Measurements from ENCODE around the gene RUNX3. TPM values are rescaled to one million over a fixed set of nuclear protein-coding genes. Genes with fewer than 3 reads are reported as not detected.

RUNX3 gene
- total RNA-seq, 1 experiment from 2014 or later, result 3.7 TPM

DNA sequence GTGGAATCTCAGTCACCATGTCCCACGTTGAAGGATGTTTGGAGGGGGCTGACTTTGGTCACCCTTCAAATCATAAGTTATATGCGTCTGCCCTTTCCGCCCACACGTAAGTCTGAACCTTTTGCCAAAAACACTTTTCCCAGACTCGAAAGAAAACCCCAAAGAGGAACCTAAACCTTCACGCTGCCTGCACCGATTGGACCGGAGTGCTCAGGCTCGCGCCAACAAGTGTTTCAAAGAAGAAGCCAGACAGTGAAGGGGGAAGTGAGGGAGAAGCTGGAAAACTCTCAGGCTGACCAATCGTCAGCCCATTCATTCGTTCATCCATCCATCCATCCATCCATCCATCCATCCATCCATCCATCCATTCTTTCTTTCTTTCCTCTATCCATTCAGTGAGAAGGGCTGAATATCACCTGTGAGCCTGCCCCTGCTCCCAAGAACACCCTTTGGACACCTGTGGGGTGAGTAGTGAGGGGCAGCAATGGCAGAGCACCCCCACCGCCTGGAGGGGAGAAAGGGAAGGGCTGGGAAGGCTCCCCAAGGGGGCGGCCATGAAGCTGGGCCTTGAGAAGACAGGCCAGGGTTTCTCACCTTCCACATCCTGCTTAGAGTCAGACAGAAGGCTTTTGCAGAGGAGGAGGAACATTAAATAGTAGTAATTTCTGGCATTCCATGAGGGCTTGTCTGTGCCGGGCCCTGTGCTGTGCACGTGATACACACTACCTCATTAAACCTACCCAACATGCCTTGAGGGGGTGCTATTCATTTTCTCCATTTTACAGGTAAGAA lies 27.1 kb upstream of the RUNX3 start:
- Histone ChIP-seq H3K9ac (ENCODE audit: low read length) (no peak overlapping the region), H3K9me2 (replicated peaks; ENCODE audit: low read length) (no peaks in the 10 kb centered on the region), H3K4me1 (ENCODE audit: insufficient read depth, low read length) (peaks cover 12% of the 10 kb centered on the region), H3K36me3 (ENCODE audit: low read depth, low read length) (no peaks in the 10 kb centered on the region), H3F3A (ENCODE audit: low read length, unreplicated experiment) (no peaks in the 10 kb centered on the region), H3K9me3 (ENCODE audit: low read length) (no peaks in the 10 kb centered on the region), H2AFZ (ENCODE audit: low read length) (no peak overlapping the region), H3K4me2 (ENCODE audit: low read length) (no peak overlapping the region), H3K4me3 (ENCODE audit: low read length) (no peak overlapping the region), H3K27ac (ENCODE audit: low read length) (no peak overlapping the region), H3K27me3 (ENCODE audit: low read length) (no peaks in the 10 kb centered on the region; the same call in 1 of the 2 replicates), H4K20me1 (ENCODE audit: low read length) (no peaks in the 10 kb centered on the region), H3K79me2 (ENCODE audit: low read length) (no peaks in the 10 kb centered on the region)
- no TSS peak for BruUV-seq (replicated peaks)
- intact Hi-C loops (cut with micrococcal nuclease), result no loop called here
- TF ChIP-seq EZH2phosphoT487 (IDR thresholded peaks at IDR 0.05; ENCODE audit: borderline replicate concordance, low read length) (no peak), EZH2 (IDR thresholded peaks at IDR 0.05; ENCODE audit: low read length, unreplicated experiment) (no peak)
- TF ChIP-seq, protein P1, sequence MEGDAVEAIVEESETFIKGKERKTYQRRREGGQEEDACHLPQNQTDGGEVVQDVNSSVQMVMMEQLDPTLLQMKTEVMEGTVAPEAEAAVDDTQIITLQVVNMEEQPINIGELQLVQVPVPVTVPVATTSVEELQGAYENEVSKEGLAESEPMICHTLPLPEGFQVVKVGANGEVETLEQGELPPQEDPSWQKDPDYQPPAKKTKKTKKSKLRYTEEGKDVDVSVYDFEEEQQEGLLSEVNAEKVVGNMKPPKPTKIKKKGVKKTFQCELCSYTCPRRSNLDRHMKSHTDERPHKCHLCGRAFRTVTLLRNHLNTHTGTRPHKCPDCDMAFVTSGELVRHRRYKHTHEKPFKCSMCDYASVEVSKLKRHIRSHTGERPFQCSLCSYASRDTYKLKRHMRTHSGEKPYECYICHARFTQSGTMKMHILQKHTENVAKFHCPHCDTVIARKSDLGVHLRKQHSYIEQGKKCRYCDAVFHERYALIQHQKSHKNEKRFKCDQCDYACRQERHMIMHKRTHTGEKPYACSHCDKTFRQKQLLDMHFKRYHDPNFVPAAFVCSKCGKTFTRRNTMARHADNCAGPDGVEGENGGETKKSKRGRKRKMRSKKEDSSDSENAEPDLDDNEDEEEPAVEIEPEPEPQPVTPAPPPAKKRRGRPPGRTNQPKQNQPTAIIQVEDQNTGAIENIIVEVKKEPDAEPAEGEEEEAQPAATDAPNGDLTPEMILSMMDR (conservative IDR thresholded peaks at IDR 0.05; ENCODE audit: low read depth, low read length), result no peak
- ATAC-seq (no peak), DNase-seq (no peak)
- ChIA-PET POLR2A (ENCODE audit: unreplicated experiment) (no interaction called here), CTCF (no interaction called here)

DNA sequence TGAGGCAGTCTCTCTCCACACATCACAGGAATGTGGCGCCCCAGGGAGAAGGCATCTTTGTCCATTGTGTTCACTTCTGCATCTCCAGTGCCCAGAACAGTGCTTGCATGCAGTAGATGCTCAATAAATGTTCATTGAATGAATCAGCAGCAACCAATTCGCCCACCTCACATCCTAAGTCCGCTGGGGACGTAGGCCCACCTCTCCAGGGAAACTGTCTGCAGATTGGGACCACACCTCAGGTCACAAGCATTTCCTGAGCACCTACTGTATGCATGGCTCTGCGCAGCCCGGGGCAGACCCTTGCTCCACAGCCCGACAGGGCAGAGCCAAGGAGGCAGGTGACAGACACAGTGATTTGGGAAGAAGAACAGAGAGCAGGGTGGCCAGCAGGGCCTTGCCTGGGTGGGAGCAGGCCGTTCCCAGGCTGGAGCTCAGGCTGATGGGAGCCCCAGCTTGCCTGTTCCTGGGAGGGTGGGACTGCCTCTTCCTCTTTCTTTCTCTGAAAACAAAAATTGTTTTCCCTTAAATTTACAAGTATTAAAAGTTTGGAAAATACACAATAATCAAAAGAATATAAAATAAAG lies 25.8 kb upstream of the RUNX3 start:
- H3K9me2 ChIP-seq (replicated peaks; ENCODE audit: low read length), result no peaks in the 10 kb centered on the region
- no peaks in the 10 kb centered on the region for H4K20me1 ChIP-seq (ENCODE audit: low read length)
- H3K4me3 ChIP-seq (ENCODE audit: low read length), result no peak overlapping the region
- H3K9me3 ChIP-seq (ENCODE audit: low read length), result no peaks in the 10 kb centered on the region
- intact Hi-C loops (cut with micrococcal nuclease), result no loop called here
- ChIA-PET POLR2A (ENCODE audit: unreplicated experiment) (no interaction called here), CTCF (no interaction called here)
- ATAC-seq (no peak), DNase-seq (no peak)
- H3F3A ChIP-seq (ENCODE audit: low read length, unreplicated experiment), result no peaks in the 10 kb centered on the region
- no peak overlapping the region for H2AFZ ChIP-seq (ENCODE audit: low read length)
- H3K36me3 ChIP-seq (ENCODE audit: low read depth, low read length), result no peaks in the 10 kb centered on the region
- no peaks in the 10 kb centered on the region for H3K79me2 ChIP-seq (ENCODE audit: low read length)
- TF ChIP-seq EZH2 (IDR thresholded peaks at IDR 0.05; ENCODE audit: low read length, unreplicated experiment) (no peak), EZH2phosphoT487 (IDR thresholded peaks at IDR 0.05; ENCODE audit: borderline replicate concordance, low read length) (no peak)
- TF ChIP-seq, protein P1 (conservative IDR thresholded peaks at IDR 0.05; ENCODE audit: low read depth, low read length), result no peak
- H3K27ac ChIP-seq (ENCODE audit: low read length), result no peak overlapping the region
- no peaks in the 10 kb centered on the region for H3K27me3 ChIP-seq (ENCODE audit: low read length)
- no TSS peak for BruUV-seq (replicated peaks)
- no peak overlapping the region for H3K9ac ChIP-seq (ENCODE audit: low read length)
- no peak overlapping the region for H3K4me2 ChIP-seq (ENCODE audit: low read length)
- H3K4me1 ChIP-seq (ENCODE audit: insufficient read depth, low read length), result peaks cover 19% of the 10 kb centered on the region

DNA sequence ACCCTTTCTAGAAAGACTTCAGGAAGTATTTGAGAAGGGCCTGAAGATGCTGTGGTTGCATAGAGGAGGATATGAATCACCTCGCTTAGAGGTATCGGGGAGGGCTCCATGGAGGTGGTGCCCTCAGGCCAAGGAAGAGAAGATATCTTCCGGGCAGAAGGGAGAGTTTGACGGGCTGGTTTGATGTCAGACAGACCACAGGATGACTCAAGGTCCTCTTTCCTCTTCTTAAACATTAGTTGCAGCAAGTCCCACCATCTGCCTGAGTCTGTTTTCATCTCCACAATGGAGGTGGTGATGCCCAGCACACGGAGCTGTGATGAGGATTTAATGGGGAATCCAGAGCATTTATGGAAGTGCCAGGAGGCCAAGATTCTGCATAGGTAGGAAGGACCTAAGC lies 25.1 kb upstream of the RUNX3 start:
- POLR2A ChIA-PET (ENCODE audit: unreplicated experiment), result no interaction called here
- no TSS peak for BruUV-seq (replicated peaks)
- Histone ChIP-seq H3F3A (ENCODE audit: low read length, unreplicated experiment) (no peaks in the 10 kb centered on the region), H3K79me2 (ENCODE audit: low read length) (no peaks in the 10 kb centered on the region), H3K4me1 (ENCODE audit: insufficient read depth, low read length) (peaks cover 19% of the 10 kb centered on the region), H3K27ac (ENCODE audit: low read length) (0 out of 2 replicates have a peak overlapping the region, but pooled peaks have one; percentile 25), H3K9ac (ENCODE audit: low read length) (no peak overlapping the region), H3K9me3 (ENCODE audit: low read length) (no peaks in the 10 kb centered on the region), H4K20me1 (ENCODE audit: low read length) (no peaks in the 10 kb centered on the region), H3K4me3 (ENCODE audit: low read length) (no peak overlapping the region), H3K27me3 (ENCODE audit: low read length) (no peaks in the 10 kb centered on the region), H3K36me3 (ENCODE audit: low read depth, low read length) (no peaks in the 10 kb centered on the region), H2AFZ (ENCODE audit: low read length) (no peak overlapping the region), H3K4me2 (ENCODE audit: low read length) (peak overlapping the region; percentile 20; the same call in 1 of the 2 replicates), H3K9me2 (replicated peaks; ENCODE audit: low read length) (no peaks in the 10 kb centered on the region)
- intact Hi-C loops (cut with micrococcal nuclease), result no loop called here
- CTCF ChIA-PET, result no interaction called here
- TF ChIP-seq EZH2 (IDR thresholded peaks at IDR 0.05; ENCODE audit: low read length, unreplicated experiment) (no peak), EZH2phosphoT487 (IDR thresholded peaks at IDR 0.05; ENCODE audit: borderline replicate concordance, low read length) (no peak)
- TF ChIP-seq, protein P1 (conservative IDR thresholded peaks at IDR 0.05; ENCODE audit: low read depth, low read length), result no peak
- DNase-seq (peak; percentile 81), ATAC-seq (peak; percentile 68)
